Sigmoid colon (tissue), 7 donors: ENCODE measurements around the gene CLOCK. TPM values are rescaled to one million over a fixed set of nuclear protein-coding genes. Genes with fewer than 3 reads are reported as not detected.
A peak's percentile ranks its signal among the peaks of the same experiment; 100 is the strongest.
"Not testable (repeated sequence)": the region's sequence is repeated elsewhere in the genome, so short reads cannot be mapped to it uniquely, and the experiment has no call there.

ENCODE experiments used
- DNase-seq: peaks from one replicate; pipeline ENCODE4 v3.0.0-alpha.2; 2019
- H3K27ac ChIP-seq, 4 donors: fragments of 200-600 bp; sonication (generic); one replicate each; pipeline ENCODE4 v1.5.1; 2016 to 2019; ENCODE audit warnings: mild to moderate bottlenecking in 1 of 4
- H3K27me3 ChIP-seq, 3 donors: fragments of 200-600 bp; sonication (generic); one replicate each; pipeline ENCODE4 v1.5.1; 2019; ENCODE audit warnings: mild to moderate bottlenecking in 1 of 3
- H3K36me3 ChIP-seq, 4 donors: fragments of 200-600 bp; sonication (generic); one replicate each; pipeline ENCODE4 v1.5.1; 2016 to 2019
- H3K4me1 ChIP-seq, 4 donors: fragments of 200-600 bp; sonication (generic); one replicate each; pipeline ENCODE4 v1.5.1; 2017 to 2019
- H3K4me3 ChIP-seq, 4 donors: fragments of 200-600 bp; sonication (generic); one replicate each; pipeline ENCODE4 v1.5.1; 2017 to 2019; ENCODE audit warnings: mild to moderate bottlenecking in 2 of 4, moderate library complexity in 1 of 4
- H3K9me3 ChIP-seq, 4 donors: fragments of 200-600 bp in 3 of 4; sonication (generic) in 3 of 4; one replicate each; pipeline versions ENCODE4 v1.5.1 to v1.6.1; 2013 to 2019
- EP300 ChIP-seq, 4 donors: sonication (generic); formaldehyde crosslinking; IDR thresholded peaks; one replicate each; pipeline ENCODE4 v1.6.1; 2017; ENCODE audit warnings: antibody characterized with exemption in 4 of 4
- POLR2A ChIP-seq, 2 donors: fragments of 450-650 bp; IDR thresholded peaks; one replicate each; pipeline ENCODE4 v1.6.1; 2016; ENCODE audit warnings: antibody characterized with exemption in 2 of 2, mild to moderate bottlenecking in 2 of 2, moderate library complexity in 2 of 2
- POLR2AphosphoS5 ChIP-seq, 4 donors: sonication (generic); formaldehyde crosslinking; IDR thresholded peaks; one replicate each; pipeline ENCODE4 v1.6.1; 2017; ENCODE audit warnings: antibody characterized with exemption in 4 of 4
- WGBS, 2 donors: extraction: QIAGEN DNeasy Blood & Tissue Kit; methylation state at CpG; one replicate each; pipeline ENCODE4 v1.1.7; 2013; 5-methylcytosine and 5-hydroxymethylcytosine counted together
- intact Hi-C: fragments of 100-400 bp; cut with DNase I; formaldehyde crosslinking; loops from one replicate; pipeline ENCODE4 v1.15.1; 2023
- polyA plus RNA-seq, 3 donors: library from polyadenylated mRNA; stranded (reverse); fragments of 200-250 nt; gene quantifications; one replicate each; pipeline ENCODE4 v1.2.3, GENCODE V29; 2013
- total RNA-seq, 4 donors: library from RNA; depleted of rRNA; stranded (reverse); fragments of >200 nt; gene quantifications; one replicate each; pipeline ENCODE4 v1.1.0, GENCODE V29; 2016
- TF ChIP-seq, protein P1 (sequence below), 4 experiments: fragments of 450-650 bp in 3 of 4; fragments of 200-600 bp in 1 of 4; IDR thresholded peaks; one replicate each; pipeline ENCODE4 v1.5.1; 2016 to 2019; ENCODE audit warnings: antibody characterized with exemption in 4 of 4, mild to moderate bottlenecking in 3 of 4, moderate library complexity in 2 of 4
- donor health status: healthy with polysubstance abuse.
- donor health status: Bipolar disorder and iron deficiency.
- donor health status: healthy.

Gene CLOCK, protein sequence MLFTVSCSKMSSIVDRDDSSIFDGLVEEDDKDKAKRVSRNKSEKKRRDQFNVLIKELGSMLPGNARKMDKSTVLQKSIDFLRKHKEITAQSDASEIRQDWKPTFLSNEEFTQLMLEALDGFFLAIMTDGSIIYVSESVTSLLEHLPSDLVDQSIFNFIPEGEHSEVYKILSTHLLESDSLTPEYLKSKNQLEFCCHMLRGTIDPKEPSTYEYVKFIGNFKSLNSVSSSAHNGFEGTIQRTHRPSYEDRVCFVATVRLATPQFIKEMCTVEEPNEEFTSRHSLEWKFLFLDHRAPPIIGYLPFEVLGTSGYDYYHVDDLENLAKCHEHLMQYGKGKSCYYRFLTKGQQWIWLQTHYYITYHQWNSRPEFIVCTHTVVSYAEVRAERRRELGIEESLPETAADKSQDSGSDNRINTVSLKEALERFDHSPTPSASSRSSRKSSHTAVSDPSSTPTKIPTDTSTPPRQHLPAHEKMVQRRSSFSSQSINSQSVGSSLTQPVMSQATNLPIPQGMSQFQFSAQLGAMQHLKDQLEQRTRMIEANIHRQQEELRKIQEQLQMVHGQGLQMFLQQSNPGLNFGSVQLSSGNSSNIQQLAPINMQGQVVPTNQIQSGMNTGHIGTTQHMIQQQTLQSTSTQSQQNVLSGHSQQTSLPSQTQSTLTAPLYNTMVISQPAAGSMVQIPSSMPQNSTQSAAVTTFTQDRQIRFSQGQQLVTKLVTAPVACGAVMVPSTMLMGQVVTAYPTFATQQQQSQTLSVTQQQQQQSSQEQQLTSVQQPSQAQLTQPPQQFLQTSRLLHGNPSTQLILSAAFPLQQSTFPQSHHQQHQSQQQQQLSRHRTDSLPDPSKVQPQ
- total RNA-seq = 10 to 100 TPM; 22.5 to 27.5 (median 24.0) TPM
- 1 to 10 TPM; 2.4 to 7.9 (median 7.3) TPM for polyA plus RNA-seq

DNA sequence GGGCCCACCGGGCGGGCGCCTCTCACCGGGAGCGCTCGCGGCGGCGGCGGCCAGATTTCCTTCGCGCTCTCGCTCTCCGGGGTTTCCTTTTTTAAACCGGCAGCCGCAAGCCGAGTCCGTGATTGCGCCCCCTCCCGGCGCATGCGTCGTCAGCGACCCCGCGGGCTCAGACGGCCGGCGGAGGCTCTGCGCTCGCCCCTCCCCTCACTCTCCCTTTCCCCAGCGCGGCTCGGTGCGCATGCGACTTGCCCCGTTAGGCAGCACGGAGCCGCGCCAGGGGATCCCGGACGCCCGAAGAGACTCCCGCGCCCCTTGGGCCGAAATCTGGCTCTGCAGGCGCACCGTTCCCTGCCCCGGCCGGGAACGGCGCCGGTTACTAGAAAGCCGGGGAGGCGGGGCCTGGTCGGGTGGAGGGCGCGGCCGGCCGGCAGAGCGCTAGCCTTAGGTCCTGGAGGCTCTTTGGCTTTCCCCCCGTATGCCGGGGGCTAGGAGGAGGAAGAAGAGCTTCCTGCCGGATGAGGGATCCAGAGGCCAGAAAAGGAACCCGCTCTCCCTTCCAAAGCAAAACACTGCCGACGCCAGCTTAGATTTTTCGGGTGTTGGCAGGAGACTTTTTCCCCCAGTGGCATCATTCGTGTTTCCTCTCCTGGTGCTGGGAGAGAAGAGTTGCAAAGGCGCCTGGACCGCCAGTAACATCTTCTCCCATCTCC lies at the start of gene CLOCK:
Gene CLOCK (minus strand): TSS at position 154 of the 710 bp plus-strand sequence. CDS start 64,124 bp downstream, outside the sequence.
- peak; percentile 92 for DNase-seq
- no peaks in the 10 kb centered on the region for H3K9me3 ChIP-seq
- H3K36me3 ChIP-seq = no peaks in the 10 kb centered on the region
- WGBS, 2 donors = 0% methylated on average over 71 of the region's 71 CpGs
- peaks cover 3 to 24% (median 10%) of the 10 kb centered on the region in 4 donors for H3K4me1 ChIP-seq
- TF ChIP-seq EP300 (IDR thresholded peaks at IDR 0.05) (no peak), POLR2A (IDR thresholded peaks at IDR 0.05) (peak; percentile 51 to 63), POLR2AphosphoS5 (IDR thresholded peaks at IDR 0.05) (peak; percentile 56 to 84 (median 76))
- TF ChIP-seq, protein P1, sequence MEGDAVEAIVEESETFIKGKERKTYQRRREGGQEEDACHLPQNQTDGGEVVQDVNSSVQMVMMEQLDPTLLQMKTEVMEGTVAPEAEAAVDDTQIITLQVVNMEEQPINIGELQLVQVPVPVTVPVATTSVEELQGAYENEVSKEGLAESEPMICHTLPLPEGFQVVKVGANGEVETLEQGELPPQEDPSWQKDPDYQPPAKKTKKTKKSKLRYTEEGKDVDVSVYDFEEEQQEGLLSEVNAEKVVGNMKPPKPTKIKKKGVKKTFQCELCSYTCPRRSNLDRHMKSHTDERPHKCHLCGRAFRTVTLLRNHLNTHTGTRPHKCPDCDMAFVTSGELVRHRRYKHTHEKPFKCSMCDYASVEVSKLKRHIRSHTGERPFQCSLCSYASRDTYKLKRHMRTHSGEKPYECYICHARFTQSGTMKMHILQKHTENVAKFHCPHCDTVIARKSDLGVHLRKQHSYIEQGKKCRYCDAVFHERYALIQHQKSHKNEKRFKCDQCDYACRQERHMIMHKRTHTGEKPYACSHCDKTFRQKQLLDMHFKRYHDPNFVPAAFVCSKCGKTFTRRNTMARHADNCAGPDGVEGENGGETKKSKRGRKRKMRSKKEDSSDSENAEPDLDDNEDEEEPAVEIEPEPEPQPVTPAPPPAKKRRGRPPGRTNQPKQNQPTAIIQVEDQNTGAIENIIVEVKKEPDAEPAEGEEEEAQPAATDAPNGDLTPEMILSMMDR (IDR thresholded peaks at IDR 0.05) = peak; percentile 22 to 58 (median 46)
- intact Hi-C loops = loop anchor here (1.0 to 5.0 kb wide), 4 partner anchors 151 to 400 kb away; partner anchors contain the start of genes CEP135, EXOC1 and SRD5A3
- H3K4me3 ChIP-seq = peak within 1 kb of the TSS; percentile 61 to 98 (median 86)
- peak within 1 kb of the TSS; percentile 91 to 99 (median 98) for H3K27ac ChIP-seq
- no peaks in the 10 kb centered on the region for H3K27me3 ChIP-seq

DNA sequence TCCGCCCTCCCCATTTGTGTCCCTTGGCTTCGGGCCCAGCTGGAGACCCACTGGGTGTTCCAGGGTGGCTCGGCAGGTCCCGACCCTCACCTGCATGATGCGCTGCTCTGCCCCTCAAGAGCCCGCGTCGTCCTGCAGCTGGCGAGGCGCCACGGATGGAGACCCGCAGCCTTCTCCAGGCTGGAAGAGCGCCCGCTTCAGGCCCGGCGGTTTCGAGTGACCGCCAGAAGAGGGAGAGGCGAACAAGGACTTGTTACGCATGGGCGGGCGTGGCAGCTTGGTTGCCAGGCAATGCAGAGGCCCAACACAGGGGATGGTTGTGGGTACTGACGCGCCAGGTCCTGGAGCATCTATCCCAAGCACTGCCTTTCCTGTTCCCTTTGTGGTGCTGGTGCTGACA lies 45.3 kb upstream of the CLOCK start, which contains the start of gene PDCL2:
Gene PDCL2 (minus strand): TSS at position 232 of the 400 bp plus-strand sequence. CDS start 136 bp downstream, at position 96.
- no peak for DNase-seq
- Histone ChIP-seq H3K27me3 (no peaks in the 10 kb centered on the region), H3K4me3 (no peak within 1 kb of the TSS), H3K4me1 (no peaks in the 10 kb centered on the region), H3K36me3 (no peaks in the 10 kb centered on the region), H3K27ac (no peak within 1 kb of the TSS), H3K9me3 (no peaks in the 10 kb centered on the region)
- WGBS, 2 donors = 95 to 97% methylated on average over 24 of the region's 24 CpGs
- intact Hi-C loops = no loop called here
- TF ChIP-seq, protein P1 (IDR thresholded peaks at IDR 0.05) = no peak
- TF ChIP-seq POLR2A (IDR thresholded peaks at IDR 0.05) = no peak
- TF ChIP-seq POLR2AphosphoS5 (IDR thresholded peaks at IDR 0.05) = no peak
- no peak for TF ChIP-seq EP300 (IDR thresholded peaks at IDR 0.05)

DNA sequence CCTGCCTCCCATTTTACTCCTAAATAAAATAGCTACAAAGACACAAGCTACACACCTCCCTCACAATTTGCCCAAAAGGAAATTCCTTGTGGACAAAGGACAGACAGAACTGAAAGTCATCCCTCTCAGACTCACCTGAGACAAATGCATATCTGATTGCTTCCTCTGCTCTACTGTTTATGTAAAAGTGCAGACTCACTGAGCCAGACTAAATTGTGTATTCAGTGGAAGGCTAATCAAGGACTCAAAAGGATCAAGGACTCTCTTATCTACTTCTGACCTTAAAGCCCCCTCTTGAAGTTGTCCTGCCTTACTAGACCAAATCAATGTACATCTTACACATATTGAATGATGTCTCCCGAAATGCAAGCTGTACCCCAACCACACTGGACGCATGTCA lies 41.5 kb upstream of the CLOCK start:
- Histone ChIP-seq H3K27me3 (no peaks in the 10 kb centered on the region), H3K9me3 (no peaks in the 10 kb centered on the region), H3K27ac (no peak overlapping the region), H3K4me1 (no peaks in the 10 kb centered on the region), H3K4me3 (no peak overlapping the region), H3K36me3 (no peaks in the 10 kb centered on the region)
- no peak for DNase-seq
- TF ChIP-seq EP300 (IDR thresholded peaks at IDR 0.05) (no peak), POLR2AphosphoS5 (IDR thresholded peaks at IDR 0.05) (no peak), POLR2A (IDR thresholded peaks at IDR 0.05) (no peak)
- TF ChIP-seq, protein P1 (IDR thresholded peaks at IDR 0.05) = no peak
- intact Hi-C loops = no loop called here
- 88 to 91% methylated on average over 2 of the region's 2 CpGs for WGBS, 2 donors

DNA sequence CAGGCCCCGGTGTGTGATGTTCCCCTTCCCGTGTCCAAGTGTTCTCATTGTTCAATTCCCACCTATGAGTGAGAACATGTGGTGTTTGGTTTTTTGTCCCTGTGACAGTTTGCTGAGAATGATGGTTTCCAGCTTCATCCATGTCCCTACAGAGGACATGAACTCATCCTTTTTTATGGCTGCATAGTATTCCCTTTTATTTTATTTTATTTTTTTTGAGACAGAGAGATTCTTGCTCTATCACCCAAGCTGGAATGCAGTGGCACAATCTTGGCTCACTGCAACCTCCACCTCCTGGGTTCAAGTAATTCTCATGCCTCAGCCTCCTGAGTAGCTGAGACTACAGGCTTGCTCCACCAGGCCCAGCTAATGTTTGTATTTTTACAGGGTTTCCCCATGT lies 36.1 kb upstream of the CLOCK start:
- not testable (repeated sequence) for DNase-seq, H3K27ac ChIP-seq
- 77 to 96% methylated on average over 2 of the region's 2 CpGs for WGBS, 2 donors

More for the DNA sequence above, 36.1 kb upstream of the CLOCK start:
- H3K4me1 ChIP-seq, H3K36me3 ChIP-seq, H3K9me3 ChIP-seq, H3K27me3 ChIP-seq, intact Hi-C loops, H3K4me3 ChIP-seq: not testable (repeated sequence)
